Measurements from ENCODE around the gene DNAJB8.

- TF ChIP-seq, protein P1, sequence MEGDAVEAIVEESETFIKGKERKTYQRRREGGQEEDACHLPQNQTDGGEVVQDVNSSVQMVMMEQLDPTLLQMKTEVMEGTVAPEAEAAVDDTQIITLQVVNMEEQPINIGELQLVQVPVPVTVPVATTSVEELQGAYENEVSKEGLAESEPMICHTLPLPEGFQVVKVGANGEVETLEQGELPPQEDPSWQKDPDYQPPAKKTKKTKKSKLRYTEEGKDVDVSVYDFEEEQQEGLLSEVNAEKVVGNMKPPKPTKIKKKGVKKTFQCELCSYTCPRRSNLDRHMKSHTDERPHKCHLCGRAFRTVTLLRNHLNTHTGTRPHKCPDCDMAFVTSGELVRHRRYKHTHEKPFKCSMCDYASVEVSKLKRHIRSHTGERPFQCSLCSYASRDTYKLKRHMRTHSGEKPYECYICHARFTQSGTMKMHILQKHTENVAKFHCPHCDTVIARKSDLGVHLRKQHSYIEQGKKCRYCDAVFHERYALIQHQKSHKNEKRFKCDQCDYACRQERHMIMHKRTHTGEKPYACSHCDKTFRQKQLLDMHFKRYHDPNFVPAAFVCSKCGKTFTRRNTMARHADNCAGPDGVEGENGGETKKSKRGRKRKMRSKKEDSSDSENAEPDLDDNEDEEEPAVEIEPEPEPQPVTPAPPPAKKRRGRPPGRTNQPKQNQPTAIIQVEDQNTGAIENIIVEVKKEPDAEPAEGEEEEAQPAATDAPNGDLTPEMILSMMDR (IDR thresholded peaks at IDR 0.05; ENCODE audit: low read depth, low read length), result no peak
- TF ChIP-seq POLR2A (IDR thresholded peaks at IDR 0.05; ENCODE audit: extremely low read depth, insufficient read length), result no peak
- TF ChIP-seq, protein P2, sequence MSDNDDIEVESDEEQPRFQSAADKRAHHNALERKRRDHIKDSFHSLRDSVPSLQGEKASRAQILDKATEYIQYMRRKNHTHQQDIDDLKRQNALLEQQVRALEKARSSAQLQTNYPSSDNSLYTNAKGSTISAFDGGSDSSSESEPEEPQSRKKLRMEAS (IDR thresholded peaks at IDR 0.05; ENCODE audit: low read depth, low read length), result no peak
Observed at GRCh38 chr3:128498901-128499530, 32.3 kb upstream of the DNAJB8 start.

Data from NB4 (cell line).